CD14-positive monocyte (primary cell): ENCODE results near the gene LIN37. TPM values are rescaled to one million over a fixed set of nuclear protein-coding genes. Genes with fewer than 3 reads are reported as not detected.
A peak's percentile ranks its signal among the peaks of the same experiment; 100 is the strongest.
"Not testable (repeated sequence)": the region's sequence is repeated elsewhere in the genome, so short reads cannot be mapped to it uniquely, and the experiment has no call there.

Source experiments
- DNase-seq, 3 donors: peaks; one replicate each; pipeline ENCODE4 v3.0.0-alpha.2; 2011 to 2022
- H2AFZ ChIP-seq: 2 replicates; pipeline ENCODE4 v1.6.0; 2012; ENCODE audit warnings: mild to moderate bottlenecking, low read depth, low read length, inconsistent platforms; ENCODE audit not compliant: insufficient read depth, poor library complexity, severe bottlenecking
- H3K27ac ChIP-seq, 2 donors: 1 replicate in 1 of 2; 2 replicates in 1 of 2; pipeline ENCODE4 v1.5.1; 2012 to 2013; ENCODE audit warnings: low read length in 2 of 2, control low read depth in 1 of 2, inconsistent platforms in 1 of 2, low read depth in 1 of 2, mild to moderate bottlenecking in 1 of 2
- H3K27me3 ChIP-seq, 2 donors: one replicate each; pipeline versions ENCODE4 v1.6.0 to v1.6.1; 2011 to 2013; ENCODE audit warnings: low read length in 2 of 2; ENCODE audit not compliant: control insufficient read depth in 2 of 2, insufficient read depth in 2 of 2
- H3K36me3 ChIP-seq, 2 donors: replicated peaks in 1 of 2; 1 replicate in 1 of 2; 2 replicates in 1 of 2; pipeline versions ENCODE4 v1.5.1 to v1.6.1; 2012 to 2013; ENCODE audit warnings: low read length in 2 of 2, control low read depth in 1 of 2, inconsistent platforms in 1 of 2, mild to moderate bottlenecking in 1 of 2; ENCODE audit not compliant: insufficient read depth in 2 of 2, control insufficient read depth in 1 of 2
- H3K4me1 ChIP-seq, 2 donors: 1 replicate in 1 of 2; 2 replicates in 1 of 2; pipeline versions ENCODE4 v1.5.1 to v1.6.1; 2012 to 2013; ENCODE audit warnings: low read length in 2 of 2, control low read depth in 1 of 2, inconsistent platforms in 1 of 2, mild to moderate bottlenecking in 1 of 2, moderate library complexity in 1 of 2; ENCODE audit not compliant: insufficient read depth in 2 of 2, control insufficient read depth in 1 of 2
- H3K4me2 ChIP-seq: replicated peaks from 2 replicates; pipeline ENCODE3; 2012; ENCODE audit warnings: low read length, moderate library complexity, mild to moderate bottlenecking; ENCODE audit not compliant: poor library complexity, severe bottlenecking; ENCODE audit errors: extremely low read depth
- H3K4me3 ChIP-seq, 3 experiments: fragments of 200-600 bp in 1 of 3; sonication (generic) in 1 of 3; replicated peaks in 1 of 3; 1 replicate in 2 of 3; 2 replicates in 1 of 3; pipeline ENCODE4 v1.5.1; 2011 to 2013; ENCODE audit warnings: low read length in 3 of 3, mild to moderate bottlenecking in 3 of 3, control low read depth in 2 of 3, low read depth in 2 of 3, inconsistent platforms in 1 of 3, moderate library complexity in 1 of 3
- H3K79me2 ChIP-seq: 2 replicates; pipeline ENCODE4 v1.6.0; 2012; ENCODE audit warnings: mild to moderate bottlenecking, control low read depth, inconsistent platforms, low read length, moderate library complexity; ENCODE audit not compliant: insufficient read depth
- H3K9ac ChIP-seq: 2 replicates; pipeline ENCODE4 v1.6.0; 2017; ENCODE audit warnings: low read length, mild to moderate bottlenecking; ENCODE audit not compliant: insufficient read depth, poor library complexity, severe bottlenecking
- H3K9me3 ChIP-seq, 2 donors: replicated peaks in 1 of 2; 1 replicate in 1 of 2; 2 replicates in 1 of 2; pipeline versions ENCODE4 v1.5.1 to v1.6.1; 2012 to 2013; ENCODE audit warnings: low read length in 2 of 2, control low read depth in 1 of 2; ENCODE audit not compliant: control insufficient read depth in 1 of 2, insufficient read depth in 1 of 2
- H4K20me1 ChIP-seq: 2 replicates; pipeline ENCODE4 v1.6.0; 2012; ENCODE audit warnings: mild to moderate bottlenecking, low read length, control low read depth, moderate library complexity; ENCODE audit not compliant: insufficient read depth
- H3K27ac Mint-ChIP-seq, 7 donors: one replicate each; pipeline ENCODE4 v1.8.0; 2020; ENCODE audit warnings: mild to moderate bottlenecking in 7 of 7, mixed read lengths in 7 of 7, moderate library complexity in 6 of 7, inconsistent platforms in 2 of 7
- H3K27me3 Mint-ChIP-seq, 3 donors: one replicate each; pipeline ENCODE4 v1.8.0; 2021 to 2022; ENCODE audit warnings: low read depth in 3 of 3, mild to moderate bottlenecking in 3 of 3, mixed read lengths in 3 of 3, moderate library complexity in 3 of 3, inconsistent platforms in 1 of 3
- H3K36me3 Mint-ChIP-seq, 2 donors: one replicate each; pipeline ENCODE4 v1.8.0; 2020; ENCODE audit warnings: mixed read lengths in 2 of 2, inconsistent platforms in 1 of 2, mild to moderate bottlenecking in 1 of 2
- H3K4me1 Mint-ChIP-seq: one replicate; pipeline ENCODE4 v1.8.0; 2020; ENCODE audit warnings: mild to moderate bottlenecking, mixed read lengths
- H3K4me3 Mint-ChIP-seq, 2 donors: one replicate each; pipeline ENCODE4 v1.8.0; 2020; ENCODE audit warnings: mild to moderate bottlenecking in 2 of 2, mixed read lengths in 2 of 2, moderate library complexity in 1 of 2
- H3K9me3 Mint-ChIP-seq, 7 donors: one replicate each; pipeline ENCODE4 v1.8.0; 2020 to 2022; ENCODE audit warnings: mixed read lengths in 7 of 7, mild to moderate bottlenecking in 6 of 7, moderate library complexity in 6 of 7, inconsistent platforms in 2 of 7
- WGBS: methylation state at CpG from one replicate; pipeline ENCODE4 v1.1.5; 2013; ENCODE audit warnings: missing lambda C conversion rate; ENCODE audit not compliant: insufficient coverage; 5-methylcytosine and 5-hydroxymethylcytosine counted together
- intact Hi-C, 2 donors: fragments of 100-400 bp; cut with micrococcal nuclease; formaldehyde crosslinking; loops; one replicate each; pipeline versions ENCODE4 v1.15.0 to v1.15.1; 2023
- polyA plus RNA-seq, 3 donors: library from polyadenylated mRNA; depleted of rRNA in 1 of 3; unstranded in 2 of 3; stranded (reverse) in 1 of 3; fragments of 300-500 nt in 2 of 3; fragments of >200 nt in 1 of 3; fragmentation: Illumina TruSeq in 2 of 3; gene quantifications; 1 replicate in 2 of 3; 2 replicates in 1 of 3; pipeline ENCODE4 v1.2.3, GENCODE V29; 2012 to 2021
- TF ChIP-seq, protein P1 (sequence below): fragments of 200-600 bp; IDR thresholded peaks from one replicate; pipeline ENCODE4 v1.8.0; 2022; ENCODE audit warnings: antibody characterized with exemption, mild to moderate bottlenecking

LIN37 gene
- polyA plus RNA-seq, 3 donors = 5.6 to 28.6 (median 7.2) TPM

DNA sequence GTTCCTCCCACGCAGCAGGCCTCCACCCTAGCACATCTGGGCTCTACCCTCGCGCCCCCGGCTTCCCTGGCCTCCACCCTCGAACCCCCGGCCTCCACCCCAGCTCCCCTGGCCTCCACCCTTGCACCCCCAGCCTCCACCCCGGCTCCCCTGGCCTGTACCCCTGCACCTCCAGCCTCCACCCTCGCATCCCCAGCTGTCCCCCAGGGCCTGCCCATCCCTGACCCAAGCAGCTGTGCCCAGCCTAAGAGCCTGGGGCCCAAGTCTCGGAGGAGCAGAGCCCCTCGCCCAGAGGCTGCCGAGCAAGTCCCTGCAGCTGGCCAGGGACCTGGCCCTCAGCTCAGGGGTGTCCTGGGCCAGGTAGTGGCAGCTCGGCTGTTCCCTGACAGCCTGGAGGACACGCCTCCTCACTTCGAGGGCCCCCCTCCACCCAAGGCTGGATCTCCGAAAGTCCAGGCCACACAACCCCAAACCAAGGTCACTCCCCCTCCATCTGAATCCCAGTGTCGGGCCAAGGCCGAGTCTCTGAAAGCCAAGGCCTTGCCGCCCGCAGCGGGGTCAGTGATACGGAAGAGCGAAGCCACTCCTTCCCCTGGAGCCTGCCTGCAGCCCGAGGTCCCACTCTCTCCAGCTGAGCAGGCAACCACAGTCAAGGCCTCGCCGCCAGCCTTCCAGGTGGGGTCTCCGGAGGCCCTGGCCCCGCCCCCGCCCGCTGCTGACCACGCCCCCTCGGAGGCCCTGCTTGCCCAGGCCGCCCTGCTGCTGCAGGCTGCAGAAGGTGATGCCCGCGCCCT, 19.1 kb downstream of the LIN37 start:
- H2AFZ ChIP-seq = no peak overlapping the region
- H3K9ac ChIP-seq = no peak overlapping the region
- no peaks in the 10 kb centered on the region for H3K79me2 ChIP-seq
- H3K27ac Mint-ChIP-seq = peak overlapping the region in 1 of 7 donors; percentile 10
- H3K27ac ChIP-seq = no peak overlapping the region
- H3K9me3 Mint-ChIP-seq = peaks cover 0 to 2% (median 0%) of the 10 kb centered on the region in 7 donors
- H3K4me3 ChIP-seq = no peak overlapping the region
- peaks cover 24 to 53% of the 10 kb centered on the region in 2 donors for H3K36me3 Mint-ChIP-seq
- H3K4me1 Mint-ChIP-seq = no peaks in the 10 kb centered on the region
- H4K20me1 ChIP-seq = no peaks in the 10 kb centered on the region
- intact Hi-C loops = no loop called here
- no peaks in the 10 kb centered on the region for H3K4me1 ChIP-seq
- TF ChIP-seq, protein P1, sequence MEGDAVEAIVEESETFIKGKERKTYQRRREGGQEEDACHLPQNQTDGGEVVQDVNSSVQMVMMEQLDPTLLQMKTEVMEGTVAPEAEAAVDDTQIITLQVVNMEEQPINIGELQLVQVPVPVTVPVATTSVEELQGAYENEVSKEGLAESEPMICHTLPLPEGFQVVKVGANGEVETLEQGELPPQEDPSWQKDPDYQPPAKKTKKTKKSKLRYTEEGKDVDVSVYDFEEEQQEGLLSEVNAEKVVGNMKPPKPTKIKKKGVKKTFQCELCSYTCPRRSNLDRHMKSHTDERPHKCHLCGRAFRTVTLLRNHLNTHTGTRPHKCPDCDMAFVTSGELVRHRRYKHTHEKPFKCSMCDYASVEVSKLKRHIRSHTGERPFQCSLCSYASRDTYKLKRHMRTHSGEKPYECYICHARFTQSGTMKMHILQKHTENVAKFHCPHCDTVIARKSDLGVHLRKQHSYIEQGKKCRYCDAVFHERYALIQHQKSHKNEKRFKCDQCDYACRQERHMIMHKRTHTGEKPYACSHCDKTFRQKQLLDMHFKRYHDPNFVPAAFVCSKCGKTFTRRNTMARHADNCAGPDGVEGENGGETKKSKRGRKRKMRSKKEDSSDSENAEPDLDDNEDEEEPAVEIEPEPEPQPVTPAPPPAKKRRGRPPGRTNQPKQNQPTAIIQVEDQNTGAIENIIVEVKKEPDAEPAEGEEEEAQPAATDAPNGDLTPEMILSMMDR = no peak
- no peaks in the 10 kb centered on the region for H3K27me3 ChIP-seq
- H3K36me3 ChIP-seq = peaks cover 8 to 22% of the 10 kb centered on the region in 2 donors
- H3K9me3 ChIP-seq = no peaks in the 10 kb centered on the region
- DNase-seq = no peak
- H3K4me3 Mint-ChIP-seq = no peak overlapping the region
- no peaks in the 10 kb centered on the region for H3K27me3 Mint-ChIP-seq
- H3K4me2 ChIP-seq = no peak overlapping the region
- WGBS = 79% methylated on average over 27 of the region's 34 CpGs

DNA sequence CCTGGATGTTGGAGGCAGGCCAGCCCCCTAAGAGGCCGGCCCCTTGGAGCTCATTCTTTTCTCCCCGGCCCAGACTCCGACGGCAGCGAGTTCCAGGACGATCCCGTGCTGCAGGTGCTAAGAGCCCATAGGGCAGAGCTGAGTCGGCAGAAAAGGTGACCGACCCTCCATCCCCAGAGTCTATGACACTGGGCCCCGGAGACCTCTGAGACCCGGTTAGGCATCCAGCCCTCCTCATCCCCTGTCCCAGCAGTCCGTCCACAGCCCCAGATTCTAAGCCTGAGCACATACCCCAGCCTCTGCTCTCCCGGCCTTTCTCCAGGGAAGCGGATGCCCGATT, 19.7 kb downstream of the LIN37 start:
- H2AFZ ChIP-seq = no peak overlapping the region

DNA sequence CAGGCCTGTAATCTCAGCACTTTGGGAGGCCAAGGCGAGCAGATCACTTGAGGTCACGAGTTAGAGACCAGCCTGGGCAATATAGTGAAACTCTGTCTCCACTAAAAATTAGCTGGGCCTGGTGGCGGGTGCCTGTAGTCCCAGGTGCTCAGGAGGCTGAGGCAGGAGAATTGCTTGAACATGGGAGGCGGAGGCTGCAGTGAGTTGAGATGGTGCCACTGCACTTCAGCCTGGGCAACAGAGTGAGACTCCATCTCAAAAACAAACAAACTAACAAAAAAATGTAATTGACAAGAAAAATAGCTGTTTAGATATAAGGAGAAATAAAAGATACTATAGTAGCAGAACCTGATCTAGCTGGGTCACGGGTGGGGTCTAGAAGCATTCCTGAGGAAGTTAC, 24.0 kb downstream of the LIN37 start:
- H3K4me3 ChIP-seq, H3K4me3 Mint-ChIP-seq, H3K27ac Mint-ChIP-seq, H4K20me1 ChIP-seq, H3K4me2 ChIP-seq, H3K9me3 Mint-ChIP-seq, H2AFZ ChIP-seq, DNase-seq, H3K27ac ChIP-seq, H3K27me3 Mint-ChIP-seq, H3K27me3 ChIP-seq, H3K9ac ChIP-seq, H3K9me3 ChIP-seq, H3K36me3 ChIP-seq: not testable (repeated sequence)
- H3K4me1 Mint-ChIP-seq = peaks cover 23% of the 10 kb centered on the region
- intact Hi-C loops = loop anchor here in 1 of 2 donors (10.0 kb wide), 2 partner anchors 102 to 282 kb away; partner anchors contain the start of genes THAP8 and WDR62
- H3K36me3 Mint-ChIP-seq = peaks cover 6 to 13% of the 10 kb centered on the region in 2 donors
- peaks cover 14 to 19% of the 10 kb centered on the region in 2 donors for H3K4me1 ChIP-seq
- 100% methylated on average over 3 of the region's 5 CpGs for WGBS
- peaks cover 18% of the 10 kb centered on the region for H3K79me2 ChIP-seq

More for the DNA sequence above, 19.7 kb downstream of the LIN37 start:
- intact Hi-C loops = no loop called here
- peaks cover 0 to 2% (median 0%) of the 10 kb centered on the region in 7 donors for H3K9me3 Mint-ChIP-seq
- WGBS = 92% methylated on average over 12 of the region's 15 CpGs
- Histone ChIP-seq H3K9ac (no peak overlapping the region), H3K27me3 (no peaks in the 10 kb centered on the region), H3K79me2 (no peaks in the 10 kb centered on the region), H3K4me1 (no peaks in the 10 kb centered on the region), H3K36me3 (peaks cover 8 to 22% of the 10 kb centered on the region in 2 donors), H4K20me1 (no peaks in the 10 kb centered on the region), H3K4me3 (no peak overlapping the region), H3K9me3 (no peaks in the 10 kb centered on the region), H3K27ac (no peak overlapping the region), H3K4me2 (no peak overlapping the region)
- no peak overlapping the region for H3K27ac Mint-ChIP-seq
- no peak overlapping the region for H3K4me3 Mint-ChIP-seq
- no peaks in the 10 kb centered on the region for H3K4me1 Mint-ChIP-seq
- H3K27me3 Mint-ChIP-seq = no peaks in the 10 kb centered on the region
- no peak for DNase-seq
- H3K36me3 Mint-ChIP-seq = peaks cover 24 to 47% of the 10 kb centered on the region in 2 donors
- TF ChIP-seq, protein P1 = no peak
